Activated T-cell treated with anti-CD3 and anti-CD28 coated beads, Interleukin-2, amount 50 U/mL, for 48 hours (primary cell): Measurements from ENCODE around the gene TBC1D8.

Experiments used
- DNase-seq, 2 experiments: peaks; one replicate each; pipeline ENCODE4 v3.0.0-alpha.2; 2020

TBC1D8 gene

DNA sequence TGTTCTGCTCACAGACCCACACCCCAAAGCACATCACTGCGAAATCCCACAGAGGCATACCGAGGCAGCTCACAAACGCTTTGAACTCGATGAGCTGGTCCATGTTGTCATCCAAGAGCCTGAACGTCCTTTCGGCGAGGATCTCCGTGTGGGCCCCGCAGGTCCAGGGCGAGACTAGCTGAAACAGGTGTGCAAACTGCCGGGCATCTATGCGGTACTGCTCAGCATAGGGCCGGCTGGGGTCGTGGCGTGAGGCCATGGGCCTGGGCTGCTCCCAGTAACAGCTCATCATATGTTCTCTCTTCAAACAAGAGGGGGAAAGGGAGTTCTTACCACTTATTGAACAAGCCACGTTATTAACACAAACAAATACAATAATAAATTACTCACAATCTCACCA, 129.0 kb downstream of the TBC1D8 start:
- DNase-seq, result no peak

DNA sequence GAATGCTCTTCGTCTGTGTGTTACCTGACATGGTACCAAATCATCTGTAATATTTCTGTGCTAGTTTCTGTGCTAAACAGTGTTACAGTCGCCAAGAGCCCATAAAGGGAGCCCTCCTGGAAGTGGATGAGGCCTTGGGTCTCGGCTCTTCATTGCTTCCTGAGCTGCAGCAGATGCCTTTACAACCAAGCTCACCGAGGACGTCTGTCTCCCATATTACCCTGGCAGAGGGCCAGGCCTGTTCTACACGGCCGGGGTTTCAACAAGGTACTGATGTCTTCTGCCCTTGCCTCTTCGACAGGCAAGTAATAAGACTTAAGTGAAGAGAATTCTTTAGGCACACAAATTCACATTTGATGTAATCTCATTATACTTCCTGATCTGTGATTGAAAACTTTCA, 132.2 kb downstream of the TBC1D8 start:
- DNase-seq, result no peak

DNA sequence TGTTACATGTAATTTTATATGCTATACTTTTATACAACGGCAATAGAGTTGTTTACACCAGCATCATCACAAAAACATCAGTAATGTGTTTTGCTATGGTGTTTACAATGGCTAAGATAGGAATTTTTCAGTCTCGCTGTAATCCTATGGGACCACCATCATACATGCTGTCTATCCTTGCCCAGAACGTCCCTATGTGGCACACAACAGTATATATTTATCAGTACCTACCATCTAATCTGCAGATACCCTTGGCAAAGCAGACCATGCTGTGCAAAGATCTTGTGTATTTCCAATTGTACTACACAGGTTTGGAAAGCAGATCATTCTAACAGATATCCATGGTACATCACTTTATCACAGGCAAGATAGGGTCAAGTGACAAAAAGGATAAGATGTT, 133.8 kb downstream of the TBC1D8 start:
- no peak for DNase-seq

- DNase-seq, result no peak
Measured at GRCh38 chr2:101014264-101014857, 136.8 kb downstream of the TBC1D8 start.

DNA sequence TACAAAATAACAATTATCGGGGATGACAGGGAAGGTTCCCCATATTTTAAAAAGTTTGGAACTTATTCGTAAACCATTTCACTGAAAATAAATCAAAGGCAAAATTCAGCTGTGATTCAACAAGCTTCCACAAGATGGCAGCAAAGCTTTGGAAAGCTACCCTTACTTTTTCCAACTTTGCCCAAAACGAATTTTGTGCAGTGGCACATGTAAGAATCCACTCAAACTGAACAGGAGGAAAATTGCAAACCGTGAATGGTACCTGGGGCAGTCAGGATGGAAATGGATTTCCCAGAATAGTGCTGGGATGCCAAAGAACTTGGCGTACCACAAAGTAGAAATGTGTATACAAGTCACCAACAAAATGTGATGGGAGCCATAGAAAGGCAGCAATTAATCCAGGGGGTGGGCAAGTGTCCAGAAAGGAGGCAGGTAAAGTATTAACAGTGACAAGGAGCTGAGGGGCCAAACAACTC, 138.4 kb downstream of the TBC1D8 start:
- DNase-seq, result no peak

DNA sequence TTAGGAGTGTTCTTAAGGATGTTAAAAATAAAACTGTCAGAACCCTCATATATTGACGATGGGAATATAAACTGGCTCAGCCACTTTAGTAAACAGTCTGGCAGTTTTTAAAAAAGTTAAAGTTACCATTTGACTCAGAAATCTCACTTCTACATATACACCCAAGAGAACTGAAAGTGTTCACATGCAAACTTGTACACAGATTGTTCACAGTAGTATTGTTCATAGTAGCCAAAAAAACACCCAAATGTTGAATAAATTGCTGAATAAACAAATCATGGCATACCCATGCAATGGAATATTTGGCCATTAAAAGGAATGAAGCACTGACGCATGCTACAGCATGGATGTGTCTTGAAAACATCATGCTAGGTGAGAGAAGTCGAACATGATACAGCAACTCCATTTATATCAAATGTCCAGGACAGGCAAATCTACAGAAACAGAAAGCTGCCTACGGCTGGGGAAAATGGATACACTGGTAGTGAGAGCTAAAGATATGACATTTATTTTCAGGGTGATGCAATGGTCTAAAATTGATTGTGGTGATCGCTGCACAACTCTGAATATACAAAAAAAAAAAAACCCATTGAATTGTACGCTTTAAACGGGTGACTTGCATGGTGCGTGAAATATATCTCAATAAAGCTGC, 139.0 kb downstream of the TBC1D8 start:
- DNase-seq, result no peak

DNA sequence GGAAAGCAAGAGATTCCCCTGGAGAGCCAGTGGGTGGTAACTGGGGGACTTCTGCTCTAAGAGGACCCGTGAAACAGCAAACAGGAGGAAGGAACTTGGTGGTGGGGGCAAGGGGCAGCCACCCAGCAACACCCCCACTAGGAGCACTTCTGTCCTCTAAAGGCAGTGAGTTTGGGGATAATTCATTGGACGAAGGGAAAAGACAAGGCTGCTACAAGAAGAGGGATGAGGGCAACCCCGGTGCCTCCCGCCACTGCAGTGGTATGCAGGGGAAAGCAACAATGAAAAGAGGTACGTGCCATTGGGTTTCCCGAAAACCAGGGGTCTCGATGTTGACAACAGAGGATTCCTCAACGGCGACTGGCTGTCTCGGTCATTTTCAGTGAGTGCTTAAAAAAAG, 140.0 kb downstream of the TBC1D8 start:
- no peak for DNase-seq

- DNase-seq, result peak; percentile 40 to 50
Measured at GRCh38 chr2:101007415-101008345, 143.5 kb downstream of the TBC1D8 start.

GRCh38 chr2:101006065-101006715, 145.0 kb downstream of the TBC1D8 start:
- no peak for DNase-seq

DNA sequence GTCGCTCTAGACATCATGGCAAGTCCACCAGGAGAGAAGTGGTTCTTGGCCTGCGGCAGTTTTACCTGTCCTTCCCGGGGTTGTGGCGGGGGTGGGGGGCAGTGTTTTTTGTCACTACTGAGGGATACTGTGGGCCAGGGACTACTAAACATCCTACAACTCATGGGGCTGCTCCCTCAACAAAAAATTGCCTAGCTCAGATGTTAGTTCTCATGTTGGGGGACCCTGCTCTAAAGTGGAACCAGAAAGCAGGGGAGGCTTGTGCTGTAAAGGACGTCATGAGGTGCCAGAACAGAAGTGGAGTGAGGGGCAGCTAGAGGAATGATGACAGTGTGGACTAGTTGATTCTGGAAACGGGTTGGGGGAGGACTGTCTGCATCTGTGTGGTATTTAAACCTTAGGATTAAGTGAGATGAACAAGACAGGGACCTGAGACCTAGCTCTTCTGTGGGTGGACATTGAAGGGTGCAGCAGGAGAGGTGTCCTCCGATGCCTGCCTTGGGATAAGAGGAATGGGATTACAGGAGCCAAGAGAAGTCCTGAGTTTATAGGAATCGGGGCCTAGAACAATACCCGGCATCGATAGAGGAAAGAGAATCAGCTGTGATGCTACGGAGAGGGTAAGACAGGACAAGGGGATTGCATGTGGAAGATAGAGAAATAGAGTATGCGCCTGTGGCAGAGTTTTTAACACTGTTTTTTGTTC, 146.4 kb downstream of the TBC1D8 start:
- no peak for DNase-seq

DNA sequence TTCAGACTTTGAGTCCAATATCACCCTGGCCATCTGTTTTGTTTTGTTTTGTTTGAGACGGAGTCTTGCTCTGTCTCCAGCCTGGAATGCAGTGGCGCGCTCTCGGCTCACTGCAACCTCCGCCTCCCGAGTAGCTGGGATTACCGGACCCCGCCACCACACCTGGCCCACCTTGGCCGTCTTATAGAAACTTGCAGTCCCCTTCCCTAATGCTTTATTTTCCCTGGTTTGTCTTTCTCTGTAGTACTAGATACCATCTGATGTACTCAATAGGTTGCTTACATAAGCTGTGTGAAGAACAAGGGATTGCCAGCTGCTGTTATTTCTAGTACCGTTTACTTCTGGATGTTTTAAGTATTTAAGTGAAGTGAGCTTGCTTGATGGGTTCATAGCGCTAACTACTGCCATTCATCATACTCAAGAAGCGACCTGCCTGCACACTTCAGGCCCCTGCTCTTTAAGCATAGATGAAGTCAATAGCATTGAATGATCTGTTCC, 147.9 kb downstream of the TBC1D8 start:
- no peak for DNase-seq

GRCh38 chr2:101002562-101003277, 148.5 kb downstream of the TBC1D8 start:
- DNase-seq, result no peak

GRCh38 chr2:101001691-101002561, 149.3 kb downstream of the TBC1D8 start, which contains the start of gene RPL31:
TSS of gene RPL31 (plus strand) at chr2:101002289. CDS start at chr2:101002702, 413 bp downstream.
- peak; percentile 95 for DNase-seq

GRCh38 chr2:100999995-101000394, 151.2 kb downstream of the TBC1D8 start:
- no peak for DNase-seq

DNA sequence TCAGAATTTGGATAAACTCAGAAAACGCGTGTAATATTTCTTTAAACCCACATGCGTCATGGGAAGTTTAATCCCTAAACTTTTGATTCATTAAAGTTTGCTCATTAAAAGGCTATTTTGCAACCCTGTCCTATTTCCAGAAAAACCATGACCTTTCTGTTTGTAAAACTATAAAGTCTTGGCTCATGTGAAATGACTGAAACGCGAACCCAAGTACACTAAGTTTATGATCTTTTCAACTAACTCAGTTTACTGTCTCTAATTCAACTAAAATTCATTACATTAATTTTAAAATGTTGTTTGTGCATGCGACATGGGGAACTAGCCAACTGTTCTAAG, 153.0 kb downstream of the TBC1D8 start:
- no peak for DNase-seq

- DNase-seq, result no peak
Measured at GRCh38 chr2:100997509-100998234, 153.5 kb downstream of the TBC1D8 start.

- no peak for DNase-seq
Measured at GRCh38 chr2:100995309-100996075, 155.7 kb downstream of the TBC1D8 start.

- no peak for DNase-seq
Measured at GRCh38 chr2:100993294-100993693, 157.9 kb downstream of the TBC1D8 start.

GRCh38 chr2:100992262-100992661, 158.9 kb downstream of the TBC1D8 start:
- no peak for DNase-seq
